ENCODE results near the gene F2RL1. TPM values are rescaled to one million over a fixed set of nuclear protein-coding genes. Genes with fewer than 3 reads are reported as not detected.

F2RL1 gene
- polyA plus RNA-seq, 1 donor from 2014 or later = 2.6 TPM

Other genes with a start within 250 kb of the F2RL1 start
- 0.11 TPM for gene F2RL2, start 195.6 kb upstream of the F2RL1 start, polyA plus RNA-seq
- 1.2 TPM for gene F2R, start 102.9 kb upstream of the F2RL1 start, polyA plus RNA-seq
- gene S100Z, start 31.0 kb downstream of the F2RL1 start, polyA plus RNA-seq = 5.3 TPM
- gene CRHBP, start 134.0 kb downstream of the F2RL1 start, polyA plus RNA-seq = not detected
- 30.8 TPM for gene AGGF1, start 211.4 kb downstream of the F2RL1 start, polyA plus RNA-seq